GM10847 (cell line): ENCODE results near the gene PARP1.

Source experiments
- POLR2A ChIP-seq: IDR thresholded peaks from 2 replicates; pipeline ENCODE4 v1.6.1; 2011; ENCODE audit not compliant: insufficient read length; ENCODE audit errors: extremely low read depth

PARP1 gene

DNA sequence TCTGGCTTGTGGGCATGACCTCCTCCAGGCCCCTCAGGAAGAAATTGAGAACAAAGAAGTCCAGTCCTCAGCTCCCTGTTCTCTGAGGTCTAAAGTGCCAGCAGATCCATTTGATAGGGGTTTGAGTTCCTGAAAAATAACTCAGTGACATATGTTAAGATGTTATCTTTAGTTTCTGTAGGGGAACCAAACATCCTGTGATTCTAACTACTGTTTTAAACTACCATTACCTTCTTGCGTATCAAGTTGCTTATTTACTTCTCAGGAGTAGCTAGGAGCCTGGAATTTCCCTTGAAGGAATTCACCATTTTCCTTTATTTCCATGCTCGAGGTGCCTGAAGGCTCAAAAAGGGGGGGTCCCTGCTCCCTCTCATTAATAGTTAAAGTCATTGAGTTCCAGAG, 80.1 kb downstream of the PARP1 start:
- no peak for TF ChIP-seq POLR2A

GRCh38 chr1:226325178-226325577, 82.7 kb downstream of the PARP1 start:
- TF ChIP-seq POLR2A = no peak

DNA sequence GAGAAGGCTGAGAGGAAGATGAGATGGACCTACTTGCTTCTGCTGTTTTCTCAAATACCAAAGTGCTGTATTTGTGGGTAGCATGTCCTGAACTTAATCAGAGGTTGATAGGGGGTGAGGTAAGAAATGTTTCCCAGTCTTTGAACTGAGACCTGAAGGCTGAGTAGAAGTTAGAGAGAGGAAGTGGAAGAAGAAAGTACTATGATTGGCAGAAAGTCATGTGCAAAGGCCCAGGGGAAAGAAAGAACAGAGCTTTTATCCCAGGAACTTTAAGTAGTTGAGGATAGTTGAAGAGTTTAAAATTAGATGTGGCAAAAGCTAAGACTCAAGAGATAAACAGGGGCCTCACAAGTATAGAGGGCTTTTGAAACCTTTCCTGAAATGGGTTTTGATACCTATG, 83.4 kb downstream of the PARP1 start:
- no peak for TF ChIP-seq POLR2A

DNA sequence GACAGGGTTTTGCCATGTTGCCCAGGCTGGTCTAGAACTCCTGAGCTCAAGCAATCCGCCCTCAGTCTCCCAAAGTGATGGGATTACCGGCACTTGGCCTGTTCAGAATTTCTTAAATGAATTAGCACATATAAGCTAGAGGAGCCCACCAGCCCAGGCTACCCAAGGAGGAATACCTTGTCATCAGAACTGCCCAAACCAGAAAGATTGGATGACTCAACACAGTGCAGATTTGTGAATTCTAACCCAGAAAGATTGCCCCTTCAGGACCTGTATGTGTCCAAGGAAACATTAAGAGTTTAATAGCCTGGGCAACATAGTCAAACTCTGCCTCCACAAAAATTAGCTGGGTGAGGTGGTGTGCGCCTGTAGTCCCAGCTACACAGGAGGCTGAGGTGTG, 84.9 kb downstream of the PARP1 start:
- TF ChIP-seq POLR2A = no peak

GRCh38 chr1:226320930-226321329, 87.0 kb downstream of the PARP1 start:
- no peak for TF ChIP-seq POLR2A

- no peak for TF ChIP-seq POLR2A
These were observed 89.4 kb downstream of the PARP1 start for GRCh38 chr1:226318471-226318870.

DNA sequence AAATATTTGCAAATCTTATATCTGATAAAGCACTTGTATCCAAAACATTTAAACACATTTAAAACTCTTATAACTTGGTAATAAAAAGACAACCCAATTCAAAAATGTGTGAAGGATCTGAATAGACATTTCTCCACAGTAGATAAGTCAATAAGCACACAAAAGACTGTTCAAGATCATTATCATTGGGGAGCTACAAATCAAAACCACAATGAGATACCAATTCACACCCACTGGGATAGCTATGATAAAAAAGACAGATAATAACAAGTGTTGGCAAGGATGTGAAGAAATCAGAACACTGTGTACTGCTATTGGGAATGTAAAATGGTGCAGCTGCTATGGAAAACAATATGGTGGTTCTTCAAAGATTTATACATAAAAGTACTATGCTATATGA, 93.8 kb downstream of the PARP1 start:
- no peak for TF ChIP-seq POLR2A

DNA sequence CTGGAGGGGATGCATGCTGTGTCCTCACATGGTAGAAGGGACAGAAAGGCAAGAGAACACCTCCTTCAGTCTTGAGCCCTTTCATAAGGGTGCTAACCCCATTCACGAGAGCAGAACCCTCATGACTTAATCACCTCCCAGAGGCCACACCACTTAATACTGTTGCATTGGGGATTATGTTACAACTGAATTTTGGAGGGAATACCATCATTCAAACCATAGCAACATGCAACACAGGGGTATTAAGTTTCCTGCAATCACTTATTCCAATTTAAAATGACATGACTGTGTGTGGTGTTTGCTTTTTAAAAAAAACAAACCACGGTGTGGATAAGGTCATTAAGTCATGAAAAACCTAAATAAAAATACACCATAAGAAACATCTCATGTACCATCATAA, 95.8 kb downstream of the PARP1 start:
- TF ChIP-seq POLR2A = no peak

DNA sequence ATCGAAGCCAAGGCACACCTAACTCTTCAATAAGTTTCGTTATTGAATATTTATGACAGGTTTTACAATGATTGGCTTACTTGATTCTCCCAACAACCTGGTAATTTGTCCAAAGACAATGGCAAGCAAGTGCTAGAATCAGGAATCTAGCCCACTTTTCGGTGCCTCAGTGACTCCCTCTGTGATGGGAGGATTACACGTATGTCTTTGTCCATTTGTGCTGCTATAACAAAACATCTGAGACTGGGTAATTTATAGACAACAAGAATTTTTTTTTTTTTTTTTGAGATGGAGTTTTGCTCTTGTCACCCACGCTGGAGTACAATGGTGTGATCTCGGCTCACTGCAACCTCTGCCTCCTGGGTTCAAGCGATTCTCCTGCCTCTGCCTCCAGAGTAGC, 96.5 kb downstream of the PARP1 start:
- no peak for TF ChIP-seq POLR2A
